HG03439 (cell line): ENCODE data around the gene PRAMEF13.
"Not testable (repeated sequence)": the region's sequence is repeated elsewhere in the genome, so short reads cannot be mapped to it uniquely, and the experiment has no call there.

Experiments used
- ATAC-seq: cut with Tn5 transposase; IDR thresholded peaks from one replicate; pipeline ENCODE4 v1.9.1; 2021; ENCODE audit warnings: mild to moderate bottlenecking, moderate library complexity; ENCODE audit not compliant: unreplicated experiment

Gene PRAMEF13

GRCh38 chr1:13171548-13171947, 29.7 kb downstream of the PRAMEF13 start, which contains the start of gene PRAMEF9:
Gene PRAMEF9 (plus strand): TSS chr1:13171848. CDS start chr1:13175281, 3,433 bp downstream.
- not testable (repeated sequence) for ATAC-seq

DNA sequence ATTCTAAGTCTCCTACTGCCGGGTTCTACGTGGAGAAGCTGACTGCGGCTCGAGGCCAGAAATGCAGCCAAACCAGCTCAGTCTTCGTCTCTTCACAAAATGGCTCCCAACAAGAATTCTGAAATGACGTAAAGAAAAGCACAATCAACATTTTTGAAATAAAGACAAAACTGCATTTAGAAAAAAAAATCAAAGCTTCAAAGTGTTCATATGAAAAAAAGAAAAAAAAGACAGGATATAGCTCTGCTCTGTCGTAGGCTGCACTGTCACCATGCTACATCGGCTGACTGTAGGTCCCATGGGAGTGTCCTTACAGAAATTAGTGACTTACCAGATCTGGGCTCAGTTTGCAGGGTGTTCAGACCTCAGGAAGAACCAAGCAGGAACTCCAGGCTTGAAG, 35.7 kb downstream of the PRAMEF13 start, which contains the start of gene HNRNPCL4:
Gene HNRNPCL4, minus strand, starts transcription at position 101 of the 400 bp plus-strand sequence. CDS start 164 bp downstream, outside the sequence.
- not testable (repeated sequence) for ATAC-seq

- ATAC-seq = not testable (repeated sequence)
These were observed 45.3 kb downstream of the PRAMEF13 start, which contains the start of gene PRAMEF26 for GRCh38 chr1:13155909-13156308. Gene PRAMEF26 (minus strand): TSS chr1:13156009. CDS start chr1:13153095, 2,914 bp downstream.
